Astrocyte of the cerebellum (primary cell): Measurements from ENCODE around the gene LMO3.

ENCODE experiments used
- DNase-seq: peaks from one replicate; pipeline ENCODE4 v3.0.0-alpha.2; 2011; ENCODE audit warnings: low read depth
- H3K4me3 ChIP-seq: 2 replicates; pipeline ENCODE4 v1.5.1; 2011; ENCODE audit warnings: mild to moderate bottlenecking, low read depth, low read length, moderate library complexity
- CTCF ChIP-seq: IDR thresholded peaks from 2 replicates; pipeline ENCODE4 v1.5.1; 2012; ENCODE audit warnings: low read length, low read depth, moderate library complexity, mild to moderate bottlenecking; ENCODE audit errors: missing control alignments
- in situ Hi-C: cut with HindIII; loops from 2 replicates; pipeline ENCODE4 v1.10.0; 2017; ENCODE audit warnings: low sequenced_read_pairs

LMO3 gene

GRCh38 chr12:16506394-16506793, 99.6 kb downstream of the LMO3 start:
- H3K4me3 ChIP-seq: no peak overlapping the region
- in situ Hi-C loops: no loop called here
- no peak for TF ChIP-seq CTCF
- DNase-seq: no peak

- in situ Hi-C loops: no loop called here
- TF ChIP-seq CTCF: no peak
- no peak overlapping the region for H3K4me3 ChIP-seq
- DNase-seq: no peak
Measured at GRCh38 chr12:16504200-16504599, 101.8 kb downstream of the LMO3 start.

GRCh38 chr12:16499611-16500010, 106.4 kb downstream of the LMO3 start:
- TF ChIP-seq CTCF: no peak

More at GRCh38 chr12:16499611-16500010, 106.4 kb downstream of the LMO3 start:
- DNase-seq: no peak
- no peak overlapping the region for H3K4me3 ChIP-seq
- in situ Hi-C loops: no loop called here
